ENCODE results near the gene LRRC15. TPM values are rescaled to one million over a fixed set of nuclear protein-coding genes. Genes with fewer than 3 reads are reported as not detected.
A peak's percentile ranks its signal among the peaks of the same experiment; 100 is the strongest.

LRRC15 gene
- total RNA-seq, 4 donors from 2014 or later = 0.13 to 0.66 (median 0.34) TPM; not detected in 1

- Histone ChIP-seq H3K9me3 (peaks cover 0 to 11% (median 5%) of the 10 kb centered on the region in 4 donors), H3K4me3 (peak overlapping the region; percentile 50 to 62 (median 52)), H3K27me3 (peaks cover 0 to 10% (median 0%) of the 10 kb centered on the region in 4 donors), H3K27ac (replicated peaks in 1 of 4) (peak overlapping the region; percentile 39 to 76 (median 61)), H3K4me1 (peaks cover 30 to 56% (median 54%) of the 10 kb centered on the region in 4 donors), H3K36me3 (no peaks in the 10 kb centered on the region)
- no peak for TF ChIP-seq EP300 (IDR thresholded peaks at IDR 0.05)
- TF ChIP-seq, protein P1, sequence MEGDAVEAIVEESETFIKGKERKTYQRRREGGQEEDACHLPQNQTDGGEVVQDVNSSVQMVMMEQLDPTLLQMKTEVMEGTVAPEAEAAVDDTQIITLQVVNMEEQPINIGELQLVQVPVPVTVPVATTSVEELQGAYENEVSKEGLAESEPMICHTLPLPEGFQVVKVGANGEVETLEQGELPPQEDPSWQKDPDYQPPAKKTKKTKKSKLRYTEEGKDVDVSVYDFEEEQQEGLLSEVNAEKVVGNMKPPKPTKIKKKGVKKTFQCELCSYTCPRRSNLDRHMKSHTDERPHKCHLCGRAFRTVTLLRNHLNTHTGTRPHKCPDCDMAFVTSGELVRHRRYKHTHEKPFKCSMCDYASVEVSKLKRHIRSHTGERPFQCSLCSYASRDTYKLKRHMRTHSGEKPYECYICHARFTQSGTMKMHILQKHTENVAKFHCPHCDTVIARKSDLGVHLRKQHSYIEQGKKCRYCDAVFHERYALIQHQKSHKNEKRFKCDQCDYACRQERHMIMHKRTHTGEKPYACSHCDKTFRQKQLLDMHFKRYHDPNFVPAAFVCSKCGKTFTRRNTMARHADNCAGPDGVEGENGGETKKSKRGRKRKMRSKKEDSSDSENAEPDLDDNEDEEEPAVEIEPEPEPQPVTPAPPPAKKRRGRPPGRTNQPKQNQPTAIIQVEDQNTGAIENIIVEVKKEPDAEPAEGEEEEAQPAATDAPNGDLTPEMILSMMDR (IDR thresholded peaks at IDR 0.05) = no peak
- TF ChIP-seq POLR2A (IDR thresholded peaks at IDR 0.05; ENCODE audit: low read depth) = no peak
- TF ChIP-seq POLR2AphosphoS5 (IDR thresholded peaks at IDR 0.05) = no peak
- WGBS = 20% methylated on average over 17 of the region's 17 CpGs
- intact Hi-C loops (cut with DNase I) = loop anchor here (2.0 to 10.0 kb wide), 6 partner anchors 109 to 651 kb away; no protein-coding TSS in a partner anchor
- DNase-seq (ENCODE audit: extremely low spot score) = no peak
Observed at GRCh38 chr3:194315965-194316361, 53.6 kb downstream of the LRRC15 start.

DNA sequence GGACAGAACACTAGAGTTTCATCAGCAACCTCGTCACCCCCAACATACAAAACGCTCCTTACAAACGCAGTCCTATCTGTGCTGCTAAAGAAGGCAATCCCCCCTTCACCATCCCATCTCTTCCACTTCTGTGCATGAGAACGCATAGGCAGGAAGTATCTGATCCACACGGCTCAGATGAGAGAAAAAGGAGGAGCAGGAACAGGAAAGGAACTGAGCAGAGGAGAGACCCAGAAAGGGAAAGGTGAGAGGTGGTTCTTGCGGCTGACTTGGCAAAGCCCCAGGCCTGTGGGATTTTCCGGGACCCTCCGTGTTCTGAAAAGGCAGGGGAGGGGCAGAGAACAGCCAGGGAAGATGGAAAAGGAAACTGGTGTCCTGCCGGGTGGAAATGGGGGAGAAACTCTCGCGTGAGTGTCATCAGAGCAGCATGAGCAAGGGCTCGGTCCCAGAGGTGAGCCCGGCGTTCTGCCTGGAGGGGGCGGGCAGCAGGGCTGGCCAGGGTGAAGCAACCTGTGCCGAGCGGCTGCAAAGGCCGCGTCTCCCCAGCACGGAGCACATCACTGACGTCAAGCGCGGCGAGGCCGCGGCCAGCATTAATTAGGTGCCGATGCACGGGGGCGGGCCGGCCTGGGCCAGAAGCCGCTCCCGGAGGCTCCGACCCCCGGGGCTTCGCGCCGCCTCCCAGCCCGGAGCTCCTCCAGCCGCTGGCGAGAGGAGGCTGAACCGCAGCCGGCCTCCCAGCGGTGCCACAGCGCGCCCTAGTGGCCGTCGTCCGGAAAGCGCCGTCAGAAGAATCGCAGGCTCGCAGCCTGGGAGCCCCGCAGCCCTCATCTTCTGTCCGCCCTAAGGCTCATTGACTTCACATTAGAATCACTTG lies 54.2 kb downstream of the LRRC15 start:
- Histone ChIP-seq H3K36me3 (no peaks in the 10 kb centered on the region), H3K4me1 (peaks cover 30 to 63% (median 58%) of the 10 kb centered on the region in 4 donors), H3K27ac (replicated peaks in 1 of 4) (peak overlapping the region; percentile 39 to 76 (median 61)), H3K4me3 (peak overlapping the region; percentile 50 to 62 (median 52)), H3K27me3 (peaks cover 0 to 10% (median 0%) of the 10 kb centered on the region in 4 donors), H3K9me3 (peaks cover 0 to 11% (median 5%) of the 10 kb centered on the region in 4 donors)
- DNase-seq (ENCODE audit: extremely low spot score) = peak; percentile 96
- intact Hi-C loops (cut with DNase I) = loop anchor here (2.0 to 10.0 kb wide), 6 partner anchors 108 to 651 kb away; no protein-coding TSS in a partner anchor
- TF ChIP-seq EP300 (IDR thresholded peaks at IDR 0.05) = no peak
- no peak for TF ChIP-seq POLR2A (IDR thresholded peaks at IDR 0.05; ENCODE audit: low read depth)
- TF ChIP-seq, protein P1 (IDR thresholded peaks at IDR 0.05) = peak; percentile 91 to 97 (median 96)
- peak; percentile 53 to 58 for TF ChIP-seq POLR2AphosphoS5 (IDR thresholded peaks at IDR 0.05)
- 5% methylated on average over 31 of the region's 54 CpGs for WGBS

DNA sequence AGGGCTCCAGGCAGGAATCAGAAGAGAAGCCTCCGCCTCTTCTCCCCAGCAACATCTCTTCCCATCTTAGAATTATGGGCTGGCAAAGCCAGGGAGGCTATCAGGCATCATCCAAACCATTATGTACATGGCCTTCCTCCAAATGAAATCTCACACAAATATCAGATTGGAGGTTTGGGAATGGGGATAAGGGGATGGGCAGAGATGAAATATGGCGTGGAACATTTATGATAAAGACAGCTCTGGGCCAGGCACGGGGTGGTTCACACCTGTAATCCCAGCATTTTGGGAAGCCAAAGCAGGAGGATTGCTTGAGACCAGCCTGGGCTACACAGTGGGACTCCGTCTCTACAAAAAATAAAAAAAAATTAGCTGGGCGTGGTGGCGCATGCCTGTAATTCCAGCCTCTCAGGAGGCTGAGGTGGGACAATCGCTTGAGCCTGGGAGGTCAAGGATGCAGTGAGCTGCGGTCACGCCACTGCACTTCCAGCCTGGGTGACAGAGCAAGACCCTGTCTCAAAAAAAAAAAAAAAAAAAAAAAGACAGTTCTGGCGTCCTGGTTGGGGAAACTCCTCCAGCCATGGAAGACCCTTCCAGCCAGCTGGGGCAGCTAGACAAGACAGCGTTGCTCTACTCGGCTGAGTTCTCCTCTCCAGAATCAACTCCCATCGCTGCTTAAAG lies 55.0 kb downstream of the LRRC15 start:
- peaks cover 0 to 10% (median 5%) of the 10 kb centered on the region in 4 donors for H3K9me3 ChIP-seq
- intact Hi-C loops (cut with DNase I) = loop anchor here (2.0 to 10.0 kb wide), 7 partner anchors 47 to 650 kb away; no protein-coding TSS in a partner anchor
- peak overlapping the region in 1 of 4 donors; percentile 50 for H3K4me3 ChIP-seq
- H3K36me3 ChIP-seq = no peaks in the 10 kb centered on the region
- DNase-seq (ENCODE audit: extremely low spot score) = no peak
- H3K27ac ChIP-seq (replicated peaks in 1 of 4) = peak overlapping the region; percentile 63 to 76 (median 70)
- WGBS = 86% methylated on average over 13 of the region's 13 CpGs
- H3K27me3 ChIP-seq = peaks cover 0 to 10% (median 0%) of the 10 kb centered on the region in 4 donors
- peaks cover 30 to 65% (median 63%) of the 10 kb centered on the region in 4 donors for H3K4me1 ChIP-seq
- no peak for TF ChIP-seq EP300 (IDR thresholded peaks at IDR 0.05)
- TF ChIP-seq POLR2A (IDR thresholded peaks at IDR 0.05; ENCODE audit: low read depth) = no peak
- TF ChIP-seq POLR2AphosphoS5 (IDR thresholded peaks at IDR 0.05) = no peak

GRCh38 chr3:194313560-194314387 lies 55.8 kb downstream of the LRRC15 start:
- TF ChIP-seq EP300 (IDR thresholded peaks at IDR 0.05) = no peak
- no peak for TF ChIP-seq POLR2A (IDR thresholded peaks at IDR 0.05; ENCODE audit: low read depth)
- TF ChIP-seq, protein P1 (IDR thresholded peaks at IDR 0.05) = peak in 1 of 3 experiments; percentile 15
- TF ChIP-seq POLR2AphosphoS5 (IDR thresholded peaks at IDR 0.05) = peak in 1 of 2 donors; percentile 20
- 52% methylated on average over 14 of the region's 15 CpGs for WGBS
- Histone ChIP-seq H3K27ac (replicated peaks in 1 of 4) (peak overlapping the region; percentile 67 to 81 (median 74)), H3K9me3 (peaks cover 0 to 5% (median 1%) of the 10 kb centered on the region in 4 donors), H3K4me3 (no peak overlapping the region), H3K36me3 (no peaks in the 10 kb centered on the region), H3K27me3 (peaks cover 0 to 10% (median 0%) of the 10 kb centered on the region in 4 donors), H3K4me1 (peaks cover 30 to 65% (median 62%) of the 10 kb centered on the region in 4 donors)
- intact Hi-C loops (cut with DNase I) = loop anchor here (2.0 to 10.0 kb wide), 7 partner anchors 46 to 649 kb away; no protein-coding TSS in a partner anchor
- no peak for DNase-seq (ENCODE audit: extremely low spot score)
